Kidney (tissue), 14 donors: Measurements from ENCODE around the gene SFI1. TPM values are rescaled to one million over a fixed set of nuclear protein-coding genes. Genes with fewer than 3 reads are reported as not detected.

Experiments used
- DNase-seq, 5 donors: peaks; one replicate each; pipeline ENCODE4 v3.0.0-alpha.2; 2013 to 2020
- FAIRE-seq: peaks from 2 replicates; lab custom pipeline; 2012; peaks lifted over from hg19 to GRCh38; lab: Jason Lieb, UNC
- H3K27ac ChIP-seq, 2 donors: one replicate each; pipeline ENCODE4 v1.7.0; 2013; ENCODE audit warnings: low read depth in 2 of 2, low read length in 2 of 2, inconsistent platforms in 1 of 2
- H3K27me3 ChIP-seq: one replicate; pipeline ENCODE4 v1.7.1; 2013; ENCODE audit warnings: low read length, inconsistent platforms; ENCODE audit not compliant: control insufficient read depth, insufficient read depth
- H3K36me3 ChIP-seq, 3 donors: one replicate each; pipeline versions ENCODE4 v1.7.0 to v1.7.1; 2013; ENCODE audit warnings: low read length in 3 of 3, control low read depth in 1 of 3, inconsistent platforms in 1 of 3; ENCODE audit not compliant: insufficient read depth in 3 of 3, control insufficient read depth in 2 of 3
- H3K4me1 ChIP-seq, 3 donors: one replicate each; pipeline versions ENCODE4 v1.7.0 to v1.7.1; 2013; ENCODE audit warnings: low read length in 3 of 3, inconsistent platforms in 1 of 3, low read depth in 1 of 3; ENCODE audit not compliant: control insufficient read depth in 2 of 3, insufficient read depth in 2 of 3
- H3K4me3 ChIP-seq, 3 donors: one replicate each; pipeline versions ENCODE4 v1.7.0 to v1.8.1; 2013; ENCODE audit warnings: low read length in 3 of 3, control low read depth in 1 of 3, inconsistent platforms in 1 of 3
- H3K9ac ChIP-seq, 3 donors: one replicate each; pipeline versions ENCODE4 v1.7.0 to v1.7.1; 2013; ENCODE audit warnings: low read length in 3 of 3, control low read depth in 1 of 3, inconsistent platforms in 1 of 3
- H3K9me3 ChIP-seq, 3 donors: one replicate each; pipeline versions ENCODE4 v1.7.0 to v1.7.1; 2013; ENCODE audit warnings: low read length in 3 of 3, control low read depth in 1 of 3, inconsistent platforms in 1 of 3; ENCODE audit not compliant: control insufficient read depth in 2 of 3, insufficient read depth in 1 of 3
- intact Hi-C: fragments of 100-400 bp; cut with DNase I; formaldehyde crosslinking; loops from one replicate; pipeline ENCODE4 v1.11.1; 2022
- polyA plus RNA-seq: library from polyadenylated mRNA; stranded (reverse); fragments of 350-450 nt; fragmentation: Illumina TruSeq; extraction: RNeasy Lipid Tissue Mini Kit (QIAGEN cat#74804); gene quantifications from one replicate; pipeline ENCODE4 v1.2.3, GENCODE V29; 2014; ENCODE audit warnings: low read depth, low replicate concordance; ENCODE audit not compliant: insufficient read depth
- total RNA-seq: library from RNA; stranded (reverse); fragmentation: NEBNext Ultra II Directional; extraction: Animal tissue kit (Norgen Biotek cat#: 25700); gene quantifications from one replicate; pipeline ENCODE4 v1.2.1, GENCODE V29; 2021
- TF ChIP-seq, protein P1 (sequence below): IDR thresholded peaks from 3 replicates; pipeline ENCODE4 v1.5.1; 2012; ENCODE audit warnings: mild to moderate bottlenecking, moderate library complexity, borderline replicate concordance; ENCODE audit not compliant: insufficient read depth; ENCODE audit errors: extremely low read depth
- donor health status: control.
- donor health status: control.
- donor health status: control.
- donor health status: control.
- donor health status: control.
- donor health status: DM: yes; HTN: yes; CAD: no.
- donor health status: Normal renal cell carcinoma (clear cell type).

The SFI1 gene
- total and polyA plus RNA-seq, 2 donors from 2014 or later, result 11.4 to 48.2 TPM

- TF ChIP-seq, protein P1, sequence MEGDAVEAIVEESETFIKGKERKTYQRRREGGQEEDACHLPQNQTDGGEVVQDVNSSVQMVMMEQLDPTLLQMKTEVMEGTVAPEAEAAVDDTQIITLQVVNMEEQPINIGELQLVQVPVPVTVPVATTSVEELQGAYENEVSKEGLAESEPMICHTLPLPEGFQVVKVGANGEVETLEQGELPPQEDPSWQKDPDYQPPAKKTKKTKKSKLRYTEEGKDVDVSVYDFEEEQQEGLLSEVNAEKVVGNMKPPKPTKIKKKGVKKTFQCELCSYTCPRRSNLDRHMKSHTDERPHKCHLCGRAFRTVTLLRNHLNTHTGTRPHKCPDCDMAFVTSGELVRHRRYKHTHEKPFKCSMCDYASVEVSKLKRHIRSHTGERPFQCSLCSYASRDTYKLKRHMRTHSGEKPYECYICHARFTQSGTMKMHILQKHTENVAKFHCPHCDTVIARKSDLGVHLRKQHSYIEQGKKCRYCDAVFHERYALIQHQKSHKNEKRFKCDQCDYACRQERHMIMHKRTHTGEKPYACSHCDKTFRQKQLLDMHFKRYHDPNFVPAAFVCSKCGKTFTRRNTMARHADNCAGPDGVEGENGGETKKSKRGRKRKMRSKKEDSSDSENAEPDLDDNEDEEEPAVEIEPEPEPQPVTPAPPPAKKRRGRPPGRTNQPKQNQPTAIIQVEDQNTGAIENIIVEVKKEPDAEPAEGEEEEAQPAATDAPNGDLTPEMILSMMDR, result no peak
- no peaks in the 10 kb centered on the region for H3K27me3 ChIP-seq
- H3K4me1 ChIP-seq, result peaks cover 0 to 13% (median 9%) of the 10 kb centered on the region in 3 donors
- peaks cover 0 to 7% (median 5%) of the 10 kb centered on the region in 3 donors for H3K36me3 ChIP-seq
- peak within 1 kb of the TSS; percentile 85 to 88 (median 86) for H3K4me3 ChIP-seq
- H3K9me3 ChIP-seq, result no peaks in the 10 kb centered on the region
- intact Hi-C loops, result no loop called here
- DNase-seq (peak; percentile 90 to 96 (median 93)), FAIRE-seq (no peak)
- peak within 1 kb of the TSS; percentile 96 to 97 for H3K27ac ChIP-seq
- H3K9ac ChIP-seq, result peak within 1 kb of the TSS; percentile 88 to 96 (median 91)
These were observed 6.5 kb upstream of the SFI1 start, which contains the start of gene EIF4ENIF1 for GRCh38 chr22:31489632-31490495. EIF4ENIF1 (minus strand) TSS chr22:31489842; CDS start chr22:31488718, 1,124 bp downstream.

GRCh38 chr22:31490496-31490925 is 5.8 kb upstream of the SFI1 start:
- Histone ChIP-seq H3K36me3 (peaks cover 0 to 2% (median under 1%) of the 10 kb centered on the region in 3 donors), H3K4me1 (peaks cover 0 to 13% (median 9%) of the 10 kb centered on the region in 3 donors), H3K27me3 (no peaks in the 10 kb centered on the region), H3K27ac (peak overlapping the region; percentile 96 to 97), H3K9me3 (no peaks in the 10 kb centered on the region), H3K4me3 (peak overlapping the region; percentile 81 to 88 (median 86)), H3K9ac (peak overlapping the region; percentile 88 to 96 (median 91))
- DNase-seq (peak in 3 of 5 donors; percentile 53 to 76 (median 60)), FAIRE-seq (no peak)
- intact Hi-C loops, result no loop called here
- TF ChIP-seq, protein P1, result peak; percentile 12

GRCh38 chr22:31491218-31491962 is 4.9 kb upstream of the SFI1 start:
- TF ChIP-seq, protein P1, result no peak
- Histone ChIP-seq H3K9me3 (no peaks in the 10 kb centered on the region), H3K4me1 (peaks cover 0 to 13% (median 9%) of the 10 kb centered on the region in 3 donors), H3K9ac (peak overlapping the region in 2 of 3 donors; percentile 91 to 96), H3K36me3 (peaks cover 0 to 2% (median 0%) of the 10 kb centered on the region in 3 donors), H3K27me3 (no peaks in the 10 kb centered on the region), H3K27ac (no peak overlapping the region), H3K4me3 (peak overlapping the region in 2 of 3 donors; percentile 81 to 86)
- intact Hi-C loops, result no loop called here
- FAIRE-seq (no peak), DNase-seq (peak in 3 of 5 donors; percentile 15 to 36 (median 25))
